HG03575 (cell line): ENCODE data around the gene PFKFB3.
A peak's percentile ranks its signal among the peaks of the same experiment; 100 is the strongest.
"Not testable (repeated sequence)": the region's sequence is repeated elsewhere in the genome, so short reads cannot be mapped to it uniquely, and the experiment has no call there.

Experiments
- ATAC-seq: cut with Tn5 transposase; IDR thresholded peaks from one replicate; pipeline ENCODE4 v1.9.1; 2021; ENCODE audit not compliant: unreplicated experiment, insufficient number of reproducible peaks, low FRiP score; ENCODE audit errors: extremely low read depth

The PFKFB3 gene

GRCh38 chr10:6199131-6199733 is 3.5 kb upstream of the PFKFB3 start:
- no peak for ATAC-seq

GRCh38 chr10:6200440-6200733 is 2.3 kb upstream of the PFKFB3 start:
- no peak for ATAC-seq

- no peak for ATAC-seq
These were observed 1.8 kb upstream of the PFKFB3 start for GRCh38 chr10:6200734-6201515.

- peak; percentile 57 for ATAC-seq
These were observed 1.2 kb upstream of the PFKFB3 start for GRCh38 chr10:6201516-6201975.

GRCh38 chr10:6202098-6202683 is 541 bp upstream of the PFKFB3 start:
- ATAC-seq, result peak; percentile 6

GRCh38 chr10:6203331-6204062 is 765 bp downstream of the PFKFB3 start:
- no peak for ATAC-seq

- ATAC-seq, result no peak
These were observed 1.3 kb downstream of the PFKFB3 start for GRCh38 chr10:6204063-6204340.

GRCh38 chr10:6204341-6205191 is 1.8 kb downstream of the PFKFB3 start:
- no peak for ATAC-seq

- not testable (repeated sequence) for ATAC-seq
These were observed 3.8 kb downstream of the PFKFB3 start for GRCh38 chr10:6206486-6206885.

GRCh38 chr10:6207658-6208057 is 4.9 kb downstream of the PFKFB3 start:
- no peak for ATAC-seq

- ATAC-seq, result no peak
These were observed 6.1 kb downstream of the PFKFB3 start for GRCh38 chr10:6208799-6209235.

- no peak for ATAC-seq
These were observed 8.6 kb downstream of the PFKFB3 start for GRCh38 chr10:6211341-6211670.

- no peak for ATAC-seq
These were observed 9.2 kb downstream of the PFKFB3 start for GRCh38 chr10:6211671-6212635.

- ATAC-seq, result no peak
These were observed 10.1 kb downstream of the PFKFB3 start for GRCh38 chr10:6212806-6213205.

GRCh38 chr10:6213257-6213905 is 10.6 kb downstream of the PFKFB3 start:
- no peak for ATAC-seq

GRCh38 chr10:6213908-6214307 is 11.2 kb downstream of the PFKFB3 start:
- ATAC-seq, result no peak

- ATAC-seq, result no peak
These were observed 11.9 kb downstream of the PFKFB3 start for GRCh38 chr10:6214612-6215011.

- ATAC-seq, result no peak
These were observed 12.5 kb downstream of the PFKFB3 start for GRCh38 chr10:6215241-6215640.
